GM03348 (cell line): ENCODE data around the gene NR5A1.
A peak's percentile ranks its signal among the peaks of the same experiment; 100 is the strongest.

ENCODE experiments used
- DNase-seq: peaks from one replicate; pipeline ENCODE4 v3.0.0; 2012; ENCODE audit warnings: low spot score

The NR5A1 gene

DNA sequence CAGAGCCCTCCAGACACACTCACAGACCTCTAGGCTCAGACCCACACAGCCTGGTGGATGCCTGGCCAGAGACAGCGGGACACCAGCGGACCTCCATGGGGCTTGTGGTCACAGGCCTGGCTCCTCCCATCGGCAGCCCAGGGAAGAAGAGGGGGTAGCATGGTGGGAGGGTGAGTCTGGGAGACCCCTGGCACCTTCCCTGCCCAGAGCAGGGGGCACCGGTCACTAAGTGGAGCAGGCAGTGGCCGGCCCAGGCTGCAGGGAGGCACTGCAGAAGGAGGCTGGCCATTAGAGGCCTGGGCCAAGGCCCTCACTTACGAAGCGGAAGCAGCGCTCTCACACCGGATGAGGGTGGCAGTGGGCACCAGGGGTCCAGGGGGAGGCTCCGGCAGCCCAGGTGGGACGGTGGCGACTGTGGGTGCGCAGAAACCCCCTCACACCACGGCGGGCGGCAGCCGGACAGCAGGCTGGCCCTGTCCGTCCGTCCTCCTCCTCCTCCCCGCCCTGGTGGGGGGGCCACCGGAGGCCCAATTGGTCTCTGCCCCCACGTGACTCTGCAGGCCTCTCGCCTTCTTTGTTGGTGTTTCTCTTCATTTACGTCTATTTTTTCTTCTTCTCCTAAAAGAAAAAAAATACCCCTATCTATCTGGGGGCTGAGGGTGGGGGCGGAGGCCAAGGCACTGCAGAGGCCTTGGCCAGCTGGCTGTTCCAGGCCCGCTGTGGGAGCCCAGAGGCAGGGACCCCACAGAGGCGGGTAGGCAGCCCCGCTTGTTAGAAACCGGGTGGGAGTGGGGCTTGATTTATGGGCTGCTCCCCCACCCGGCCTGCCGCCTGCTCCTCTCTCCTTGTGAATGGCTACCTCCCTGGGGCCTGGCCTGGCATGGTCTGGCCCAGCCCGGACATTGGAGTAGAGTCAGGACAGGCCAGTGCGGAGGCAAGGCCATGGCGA is at the start of gene NR5A1:
Gene NR5A1 (minus strand): TSS at position 469 of the 949 bp plus-strand sequence. CDS start 4,004 bp downstream, outside the sequence.
- no peak for DNase-seq

DNA sequence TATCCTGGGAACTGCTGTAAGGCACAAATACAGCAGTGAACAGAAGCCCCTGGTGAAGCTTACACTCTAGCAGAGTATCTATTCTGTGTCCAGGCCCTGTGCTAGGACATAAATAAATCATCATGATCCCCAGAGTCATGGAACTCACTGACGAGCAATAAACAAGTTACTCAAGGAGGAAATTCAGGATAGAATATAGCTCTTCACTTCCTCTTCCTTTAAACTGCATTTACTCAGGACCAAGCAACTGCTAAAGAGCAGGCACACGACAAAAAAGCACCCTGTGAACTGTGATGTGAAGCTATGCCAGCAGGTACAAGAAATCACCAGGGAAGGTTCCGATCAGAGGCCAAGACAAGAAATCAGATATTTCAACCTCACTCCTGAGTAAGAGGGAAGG is 47.8 kb upstream of the NR5A1 start:
- DNase-seq: no peak

DNA sequence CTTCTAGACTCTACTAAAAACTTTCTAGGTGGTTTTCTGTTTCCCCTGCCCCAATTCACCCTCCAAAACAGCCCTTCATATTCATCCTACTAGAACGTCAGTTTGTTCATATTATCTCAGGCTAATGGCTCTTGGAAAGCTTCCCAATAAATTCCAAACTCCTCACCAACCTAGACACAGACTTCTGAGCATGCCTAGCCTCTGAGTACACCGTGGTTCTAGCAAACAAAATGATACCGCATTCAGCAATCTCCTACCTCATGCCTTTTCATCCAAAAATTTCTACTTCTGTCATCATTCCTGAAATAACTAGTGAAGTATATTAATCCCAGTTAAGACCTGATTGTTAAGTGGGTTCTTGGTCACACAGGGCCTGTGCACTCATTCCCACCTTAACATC is 46.5 kb upstream of the NR5A1 start:
- DNase-seq: peak; percentile 60

DNA sequence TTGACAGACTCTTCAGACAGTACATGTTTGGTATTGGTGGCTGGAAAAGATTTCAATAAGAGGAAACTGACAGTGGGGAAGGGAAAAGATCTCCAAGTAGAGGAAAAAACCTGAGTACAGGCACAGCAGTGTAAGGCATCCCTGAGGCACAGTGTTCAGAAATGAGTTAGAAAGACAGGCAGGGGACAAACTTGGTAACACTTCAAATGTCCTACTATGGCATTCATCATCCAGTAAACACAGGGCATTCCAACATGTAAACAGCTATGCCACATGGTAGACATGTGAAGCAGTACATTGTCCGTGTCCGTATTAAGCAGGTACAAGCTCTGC is 45.0 kb upstream of the NR5A1 start:
- DNase-seq: no peak

DNA sequence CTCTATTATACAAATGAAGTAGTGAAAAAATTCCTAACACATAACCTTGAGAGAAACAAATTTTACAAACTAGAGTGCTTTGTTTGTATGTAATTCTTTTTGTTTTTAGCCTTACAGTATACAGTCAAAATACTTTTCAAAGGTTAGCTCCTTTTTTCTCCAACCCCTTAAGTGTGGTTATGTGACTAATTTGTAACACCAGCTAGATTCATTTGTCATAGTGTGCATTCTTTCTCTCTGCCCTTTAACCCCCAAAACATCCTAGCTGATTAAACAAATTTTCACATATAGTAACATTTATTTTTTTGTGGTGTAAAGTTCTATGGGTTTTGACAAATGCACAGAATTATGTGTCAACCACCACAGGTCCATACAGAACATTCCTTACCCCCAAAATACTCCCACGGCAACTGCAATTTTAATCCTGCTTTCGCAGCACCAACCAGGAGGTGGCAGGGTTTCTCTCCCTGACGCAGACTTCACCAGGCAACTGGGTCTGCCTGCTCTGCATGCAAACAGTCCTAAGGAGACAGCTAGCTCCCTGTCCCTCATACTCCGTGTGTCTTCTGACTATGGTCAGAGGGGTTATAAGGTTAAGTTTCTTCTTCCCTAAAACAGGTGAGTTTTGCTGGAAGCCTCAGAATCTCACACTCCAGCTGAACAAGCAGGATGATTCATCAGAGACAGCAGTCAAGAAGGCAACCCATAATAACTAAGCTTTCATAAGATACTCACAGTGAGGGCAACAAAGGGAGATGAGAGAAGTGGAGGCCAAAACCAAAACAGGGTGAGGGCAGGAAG is 44.5 kb upstream of the NR5A1 start:
- peak; percentile 74 for DNase-seq

DNA sequence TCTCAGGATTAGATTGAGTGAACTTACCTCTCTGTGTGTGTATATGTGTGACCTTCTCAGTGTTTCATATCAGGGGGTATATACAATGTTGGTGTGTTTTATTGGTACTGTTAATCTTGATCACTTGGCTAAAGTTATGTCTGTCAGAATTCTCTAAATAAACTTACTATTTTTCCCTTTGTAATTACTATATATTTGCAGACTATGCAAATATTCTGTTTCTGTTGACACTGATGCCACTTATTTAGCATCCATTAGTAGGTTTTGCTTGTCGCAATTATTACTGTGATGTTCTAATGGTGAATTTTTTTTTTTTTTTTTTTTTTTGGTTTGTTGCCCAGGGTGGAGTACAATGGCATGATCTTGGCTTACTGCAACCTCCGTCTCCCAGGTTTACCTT is 42.9 kb upstream of the NR5A1 start:
- no peak for DNase-seq

GRCh38 chr9:124549016-124549415 is 41.8 kb upstream of the NR5A1 start:
- no peak for DNase-seq

GRCh38 chr9:124544535-124544934 is 37.3 kb upstream of the NR5A1 start:
- no peak for DNase-seq

DNA sequence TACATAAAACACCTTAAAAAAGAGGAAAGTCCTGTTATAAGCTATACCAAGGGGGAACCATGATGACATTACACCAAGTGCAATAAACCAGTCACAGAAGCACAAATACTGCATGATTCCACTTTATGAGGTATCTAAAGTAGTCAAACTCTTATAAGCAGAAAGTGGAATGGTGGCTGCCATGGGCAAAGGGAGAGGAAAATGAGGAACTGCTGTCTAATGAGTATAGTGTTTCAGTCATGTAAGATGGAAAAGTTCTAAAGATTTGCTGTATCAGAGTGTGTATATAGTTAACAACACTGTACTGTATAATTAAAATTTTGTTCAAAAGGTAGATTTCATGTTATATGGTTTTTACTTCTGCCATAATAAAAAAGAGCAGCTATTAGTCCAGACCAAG is 34.6 kb upstream of the NR5A1 start:
- no peak for DNase-seq

DNA sequence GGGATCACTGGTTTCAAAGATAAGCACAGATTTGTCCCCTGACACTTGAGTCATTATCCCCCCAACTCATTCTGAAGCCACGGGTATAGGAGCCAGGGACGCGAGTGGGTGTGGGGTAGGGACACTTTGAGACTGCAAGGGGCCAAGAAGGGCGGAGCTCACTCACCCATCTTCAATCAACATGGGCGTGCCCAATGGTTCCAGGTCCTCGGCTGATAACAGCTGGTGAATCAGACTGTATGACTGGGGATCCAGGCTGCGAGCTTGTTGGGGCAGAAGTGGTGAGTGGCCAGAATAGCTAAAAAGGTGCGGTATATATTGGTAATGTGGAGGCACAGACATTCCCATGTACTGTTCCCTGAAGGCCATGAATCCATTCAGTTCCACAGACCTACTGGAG is 30.7 kb upstream of the NR5A1 start:
- DNase-seq: no peak

DNA sequence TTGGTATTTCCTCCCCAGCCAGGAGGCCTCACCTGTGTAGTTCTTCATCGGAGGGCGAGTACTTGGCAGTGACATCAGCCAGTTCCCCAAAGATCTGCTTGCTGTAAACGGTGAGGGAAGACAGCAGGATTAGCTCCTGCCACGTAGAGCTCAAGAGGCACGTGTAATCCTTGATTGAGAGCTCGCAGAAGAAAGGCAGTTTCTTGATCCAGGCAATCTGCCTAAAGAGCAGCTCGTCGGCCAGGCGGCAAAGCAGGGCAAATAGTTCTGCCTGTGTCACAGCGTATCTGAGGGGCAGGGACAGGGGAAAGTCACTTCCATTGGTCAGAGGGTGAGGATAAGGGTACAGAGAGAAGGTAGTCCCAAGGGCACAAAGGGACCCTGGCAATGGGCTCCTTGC is 28.6 kb upstream of the NR5A1 start:
- no peak for DNase-seq

DNA sequence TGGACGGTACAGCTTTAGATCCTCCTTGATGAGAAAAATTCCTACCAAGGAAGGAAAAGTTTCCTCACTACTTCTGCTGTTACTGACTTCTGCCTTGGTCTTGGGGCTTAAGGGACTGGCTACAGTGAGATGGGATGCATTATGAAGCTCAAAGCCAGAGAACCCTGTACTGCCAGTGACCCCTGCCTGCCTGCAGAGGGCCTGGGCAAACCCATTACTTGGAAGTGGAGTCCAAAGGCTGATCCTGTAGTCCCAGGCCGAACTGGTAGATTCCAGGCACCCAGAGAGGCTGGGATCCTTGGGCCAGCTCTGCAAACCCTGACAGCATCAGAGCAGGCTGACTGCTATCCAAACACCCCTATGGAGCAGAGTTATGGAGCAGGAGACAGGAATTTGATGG is 25.7 kb upstream of the NR5A1 start:
- no peak for DNase-seq

- DNase-seq: no peak
These were observed 23.9 kb upstream of the NR5A1 start for GRCh38 chr9:124531115-124531514.

DNA sequence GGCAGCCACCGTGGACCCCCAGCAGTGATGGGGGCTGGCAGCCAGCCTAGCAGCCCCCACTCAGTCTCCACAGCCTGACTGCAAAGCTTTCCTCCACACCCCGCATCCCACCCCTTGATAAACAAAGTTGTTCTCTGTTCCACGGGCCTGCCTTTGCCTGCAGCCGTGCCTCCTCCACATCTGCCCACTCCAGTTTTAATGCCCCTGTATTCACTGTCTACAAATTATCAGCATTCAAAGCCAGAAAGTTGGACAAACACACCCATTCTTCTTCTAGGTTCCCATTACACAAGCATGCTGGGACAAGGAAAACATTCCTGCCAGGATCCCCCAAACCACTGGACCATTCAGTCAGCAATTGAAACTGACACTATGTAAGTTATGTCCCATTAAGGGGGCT is 23.0 kb upstream of the NR5A1 start:
- DNase-seq: no peak

GRCh38 chr9:124527781-124528180 is 20.6 kb upstream of the NR5A1 start:
- DNase-seq: no peak

DNA sequence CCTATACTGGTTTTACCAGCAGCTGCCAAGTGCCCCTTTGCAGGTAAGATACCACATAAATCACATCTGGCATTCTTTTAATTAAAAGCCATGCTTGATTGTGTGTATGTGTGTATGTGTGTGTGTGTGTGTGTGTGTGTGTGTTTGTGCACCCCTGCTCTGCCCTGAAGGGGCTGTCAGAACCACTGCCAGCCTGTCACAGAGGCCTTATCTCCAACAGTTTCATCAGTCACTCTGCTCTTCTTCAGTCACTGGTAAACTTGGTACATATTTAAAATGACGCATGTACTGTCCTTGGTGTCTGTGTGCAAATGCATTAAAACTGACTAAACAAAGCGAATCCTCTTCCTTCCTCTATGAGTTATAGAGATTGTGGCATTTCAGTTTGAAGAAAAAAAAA is 19.0 kb upstream of the NR5A1 start:
- DNase-seq: no peak

DNA sequence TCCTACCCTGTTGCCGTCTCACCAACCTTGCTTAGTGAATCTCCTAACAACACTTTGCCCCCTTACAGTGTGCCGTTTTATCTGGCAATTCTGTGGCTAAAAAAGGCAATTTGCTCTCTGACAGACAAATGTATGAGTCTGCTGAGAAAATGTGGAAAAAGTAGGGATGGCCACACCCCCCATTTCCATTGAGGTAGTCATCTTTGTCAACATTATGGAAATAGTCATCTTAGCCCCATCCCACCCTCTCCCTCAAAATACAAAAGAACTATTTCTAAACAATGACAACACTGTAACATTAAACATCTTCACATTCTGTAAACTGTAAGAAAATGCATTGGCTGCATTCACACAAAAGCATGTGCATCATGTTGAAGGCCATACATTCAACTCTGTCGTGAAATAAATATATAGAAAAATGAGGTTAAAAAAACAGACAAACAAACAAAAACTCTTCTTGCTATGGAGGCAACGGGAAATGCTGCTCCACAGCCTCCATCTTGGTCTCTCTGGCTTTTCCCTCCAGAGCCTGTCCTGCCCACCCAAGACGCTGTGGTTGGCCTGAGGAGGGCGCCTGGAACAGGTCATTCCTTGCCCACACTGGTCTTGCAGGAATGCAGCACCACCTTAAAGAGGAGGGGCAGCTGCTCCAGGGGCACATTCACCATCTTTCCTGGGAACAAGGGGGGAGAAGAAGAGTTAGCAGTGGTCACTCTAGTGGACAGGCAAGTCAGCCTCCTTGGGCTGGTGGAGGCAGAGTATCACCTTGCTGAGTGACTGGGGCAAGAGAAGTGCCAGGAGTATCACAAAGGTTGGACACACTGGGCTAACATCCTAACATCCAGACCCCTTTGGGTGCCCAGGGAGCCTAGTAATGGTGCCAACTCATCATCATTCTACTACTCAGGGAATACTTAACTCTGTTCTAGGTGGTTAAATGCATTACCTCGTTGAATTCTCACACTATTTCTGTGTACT is 15.2 kb upstream of the NR5A1 start:
- no peak for DNase-seq

- no peak for DNase-seq
These were observed 13.9 kb upstream of the NR5A1 start for GRCh38 chr9:124521142-124521541.

DNA sequence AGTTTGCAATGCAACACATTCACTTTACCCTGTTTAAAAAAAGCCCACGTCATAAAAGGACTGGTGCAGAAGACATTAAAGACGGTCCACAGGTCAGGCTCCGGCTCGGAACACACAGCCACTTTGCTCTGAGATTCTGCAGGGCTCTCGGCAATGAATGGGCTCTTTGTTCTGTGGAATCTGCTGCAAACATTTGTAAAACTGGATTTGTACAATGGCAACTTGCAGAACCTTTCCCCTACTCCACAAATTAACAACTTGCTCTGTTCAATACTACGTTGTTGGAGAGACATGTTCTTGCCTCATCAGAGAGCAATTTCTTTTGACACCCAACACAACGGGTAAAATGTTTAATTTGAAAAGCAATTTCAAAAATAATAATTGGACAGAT is 13.0 kb upstream of the NR5A1 start:
- DNase-seq: no peak

- DNase-seq: no peak
These were observed 10.9 kb upstream of the NR5A1 start for GRCh38 chr9:124518116-124518515.

DNA sequence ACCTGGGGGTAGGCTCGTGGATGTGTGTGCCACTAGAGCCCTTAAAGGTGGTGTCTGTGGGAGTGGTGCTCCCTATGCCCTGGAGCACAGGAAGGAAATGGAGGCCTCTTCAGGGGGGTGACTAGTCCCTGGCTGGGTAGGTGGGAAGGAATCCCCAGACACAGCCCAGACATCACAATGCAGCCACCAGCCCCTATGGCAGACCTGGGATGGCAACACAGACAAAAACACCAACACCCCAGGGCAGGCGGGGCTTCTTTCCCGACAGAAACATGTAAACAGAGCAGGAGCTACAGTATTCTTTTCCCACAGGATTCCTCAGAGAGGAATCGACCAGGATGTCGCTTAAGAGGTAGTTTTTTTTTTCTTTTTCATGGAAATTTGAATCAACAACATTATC is 10.4 kb upstream of the NR5A1 start:
- no peak for DNase-seq

DNA sequence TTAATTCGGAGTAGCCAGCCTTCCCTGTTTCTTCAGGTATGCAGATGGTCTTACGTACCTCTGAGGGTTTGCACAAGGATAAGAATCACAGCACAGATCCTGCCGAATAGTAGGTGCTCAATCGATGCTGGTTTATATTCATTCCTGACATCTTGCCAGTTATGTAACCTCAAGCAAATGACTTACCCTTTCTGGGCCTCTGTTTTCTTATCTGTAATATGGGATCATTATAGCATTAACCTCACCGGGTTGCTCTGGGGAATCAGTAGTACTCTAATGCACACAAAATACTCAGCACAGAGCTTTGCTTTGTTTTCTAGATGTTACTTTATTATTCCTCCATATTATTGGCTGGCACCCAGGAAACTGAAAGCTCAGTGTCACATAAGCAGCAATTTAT is 7.7 kb upstream of the NR5A1 start:
- DNase-seq: no peak
